ENCODE measurements around the gene COPS4. TPM values are rescaled to one million over a fixed set of nuclear protein-coding genes. Genes with fewer than 3 reads are reported as not detected.
A peak's percentile ranks its signal among the peaks of the same experiment; 100 is the strongest.

The COPS4 gene
- total RNA-seq, 1 experiment from 2014 or later: 28.6 TPM

GRCh38 chr4:83112678-83113428, 77.9 kb downstream of the COPS4 start:
- H2AFZ ChIP-seq (ENCODE audit: low read depth, low read length, poor library complexity, severe bottlenecking): peak overlapping the region; percentile 29
- no peak overlapping the region for H3K4me2 ChIP-seq (ENCODE audit: low read length)
- ATAC-seq (no peak), DNase-seq (ENCODE audit: low read depth, low spot score) (no peak)
- no peaks in the 10 kb centered on the region for H3K36me3 ChIP-seq (ENCODE audit: control insufficient read depth in 1 of 2, insufficient read depth in 2 of 2, low read length in 2 of 2)
- intact Hi-C loops (cut with micrococcal nuclease): no loop called here
- CTCF ChIA-PET: no interaction called here
- TF ChIP-seq EZH2phosphoT487 (IDR thresholded peaks at IDR 0.05; ENCODE audit: borderline replicate concordance): no peak
- no peak for TF ChIP-seq EGR1 (IDR thresholded peaks at IDR 0.05; ENCODE audit: low read depth)
- no peak for TF ChIP-seq REST (IDR thresholded peaks at IDR 0.05; ENCODE audit: low read depth)
- no peak for TF ChIP-seq TCF7L2 (IDR thresholded peaks at IDR 0.05; ENCODE audit: borderline replicate concordance, extremely low read depth, insufficient read depth, insufficient read length)
- TF ChIP-seq CTCF (IDR thresholded peaks at IDR 0.05 in 2 of 3, conservative IDR thresholded peaks at IDR 0.05 in 1 of 3; ENCODE audit: borderline replicate concordance in 1 of 3, insufficient read depth in 1 of 3, low read depth in 2 of 3, low read length in 2 of 3): no peak
- TF ChIP-seq JUND (IDR thresholded peaks at IDR 0.05): no peak
- TF ChIP-seq, protein P1, sequence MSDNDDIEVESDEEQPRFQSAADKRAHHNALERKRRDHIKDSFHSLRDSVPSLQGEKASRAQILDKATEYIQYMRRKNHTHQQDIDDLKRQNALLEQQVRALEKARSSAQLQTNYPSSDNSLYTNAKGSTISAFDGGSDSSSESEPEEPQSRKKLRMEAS (IDR thresholded peaks at IDR 0.05): no peak
- no peak for TF ChIP-seq SIN3A (IDR thresholded peaks at IDR 0.05; ENCODE audit: low read depth)
- no peak for TF ChIP-seq POLR2AphosphoS5 (IDR thresholded peaks at IDR 0.05; ENCODE audit: low read depth, low read length)
- TF ChIP-seq ZFX (IDR thresholded peaks at IDR 0.05): no peak
- TF ChIP-seq ZBTB33 (IDR thresholded peaks at IDR 0.05; ENCODE audit: extremely low read depth, insufficient replicate concordance, low read length): no peak
- no peak for TF ChIP-seq SRF (IDR thresholded peaks at IDR 0.05; ENCODE audit: low read depth)
- TF ChIP-seq EZH2 (IDR thresholded peaks at IDR 0.05): no peak
- no peak overlapping the region for H3K27ac ChIP-seq (ENCODE audit: low read depth, low read length)
- H4K20me1 ChIP-seq (ENCODE audit: insufficient read depth): no peaks in the 10 kb centered on the region
- H3K9ac ChIP-seq (ENCODE audit: low read length): no peak overlapping the region
- H3K4me3 ChIP-seq (replicated peaks in 1 of 2; ENCODE audit: low read depth in 1 of 2, low read length in 2 of 2): no peak overlapping the region
- H3K9me3 ChIP-seq (ENCODE audit: control insufficient read depth in 1 of 2, insufficient read depth in 1 of 2, low read depth in 1 of 2, low read length in 2 of 2): no peaks in the 10 kb centered on the region
- H3K4me1 ChIP-seq (ENCODE audit: control insufficient read depth in 1 of 2, insufficient read depth in 2 of 2, low read length in 2 of 2): peaks cover 7 to 21% of the 10 kb centered on the region in 2 experiments; a peak in 3 of 4 replicates
- no peaks in the 10 kb centered on the region for H3K79me2 ChIP-seq (ENCODE audit: insufficient read depth, low read length)
- POLR2A ChIA-PET: no interaction called here
- RAD21 ChIA-PET (ENCODE audit: low non-redundant PET in 1 of 2, low total read pairs in 2 of 2, uncharacterized antibody in 2 of 2, unreplicated experiment in 2 of 2): no interaction called here
- H3K27me3 ChIP-seq (ENCODE audit: insufficient read depth, low read length): no peaks in the 10 kb centered on the region
- no peaks in the 10 kb centered on the region for H3K9me2 ChIP-seq (ENCODE audit: insufficient read depth)
- BruUV-seq (replicated peaks): no TSS peak
